DOHH2 (cell line): ENCODE results near the gene ALK.

Experiments used
- CTCF ChIP-seq: fragments of 200-600 bp; sonication (generic); IDR thresholded peaks from one replicate; pipeline ENCODE4 v1.5.1; 2014; ENCODE audit warnings: antibody characterized with exemption, mild to moderate bottlenecking, low read depth, low read length; ENCODE audit not compliant: poor library complexity, severe bottlenecking
- EZH2phosphoT487 ChIP-seq: fragments of 200-600 bp; sonication (generic); IDR thresholded peaks from 2 replicates; pipeline ENCODE4 v1.6.1; 2017; ENCODE audit warnings: borderline replicate concordance, mild to moderate bottlenecking, antibody characterized with exemption, low read length, moderate library complexity, mixed read lengths

- TF ChIP-seq CTCF (no peak), EZH2phosphoT487 (no peak)
These were observed 451.9 kb downstream of the ALK start for GRCh38 chr2:29469516-29469915.
